Kidney tubule cell (primary cell): ENCODE results near the gene URAD.
"Not testable (repeated sequence)": the region's sequence is repeated elsewhere in the genome, so short reads cannot be mapped to it uniquely, and the experiment has no call there.

ENCODE experiments used
- DNase-seq: peaks from one replicate; pipeline ENCODE4 v3.0.0-alpha.2; 2018; ENCODE audit warnings: low spot score

URAD gene

GRCh38 chr13:27988520-27988919, at the start of gene URAD:
Gene URAD, minus strand, starts transcription at chr13:27988693. Its CDS starts 56 bp downstream, at chr13:27988637.
- no peak for DNase-seq

GRCh38 chr13:28037399-28037798, 48.9 kb upstream of the URAD start:
- peak; percentile 68 for DNase-seq

- DNase-seq: peak; percentile 78
These were observed 46.8 kb upstream of the URAD start for GRCh38 chr13:28035146-28035782.

GRCh38 chr13:28033894-28034655, 45.6 kb upstream of the URAD start:
- DNase-seq: no peak

- not testable (repeated sequence) for DNase-seq
These were observed 43.9 kb upstream of the URAD start for GRCh38 chr13:28032438-28032837.

GRCh38 chr13:28031896-28032288, 43.4 kb upstream of the URAD start:
- DNase-seq: no peak

GRCh38 chr13:28031220-28031895, 42.9 kb upstream of the URAD start:
- DNase-seq: no peak

- no peak for DNase-seq
These were observed 39.3 kb upstream of the URAD start for GRCh38 chr13:28027607-28028364.

GRCh38 chr13:28027071-28027470, 38.6 kb upstream of the URAD start:
- no peak for DNase-seq

- no peak for DNase-seq
These were observed 38.0 kb upstream of the URAD start for GRCh38 chr13:28026508-28026907.

- peak; percentile 20 for DNase-seq
These were observed 34.5 kb upstream of the URAD start for GRCh38 chr13:28022848-28023518.

- no peak for DNase-seq
These were observed 25.8 kb upstream of the URAD start for GRCh38 chr13:28014301-28014700.

GRCh38 chr13:28013482-28013881, 25.0 kb upstream of the URAD start:
- DNase-seq: no peak

GRCh38 chr13:28012896-28013295, 24.4 kb upstream of the URAD start:
- no peak for DNase-seq

- DNase-seq: peak; percentile 35
These were observed 23.9 kb upstream of the URAD start for GRCh38 chr13:28012383-28012782.

- DNase-seq: no peak
These were observed 21.6 kb upstream of the URAD start for GRCh38 chr13:28010046-28010445.

- not testable (repeated sequence) for DNase-seq
These were observed 16.5 kb upstream of the URAD start for GRCh38 chr13:28005016-28005415.

GRCh38 chr13:28002886-28003698, 14.6 kb upstream of the URAD start:
- no peak for DNase-seq

- DNase-seq: no peak
These were observed 13.5 kb upstream of the URAD start for GRCh38 chr13:28001837-28002473.

- no peak for DNase-seq
These were observed 12.6 kb upstream of the URAD start for GRCh38 chr13:28001049-28001448.
